HepG2 (cell line): ENCODE data around the gene TSC22D3. TPM values are rescaled to one million over a fixed set of nuclear protein-coding genes. Genes with fewer than 3 reads are reported as not detected.

Experiments
- ATAC-seq: fragments of 200-7000 bp; cut with Tn5 transposase; 3 replicates; pipeline ENCODE4 v1.9.1; 2020; ENCODE audit warnings: mild to moderate bottlenecking, moderate library complexity
- BruUV-seq: library from RNA; stranded (reverse); fragments of 400-500 nt; replicated peaks from 2 replicates; lab custom pipeline; 2021; lab: Mats Ljungman, UMichigan
- CTCF ChIA-PET: fragments of 300-600 bp; formaldehyde crosslinking; extraction: SDS; loops from one replicate; lab custom pipeline; 2021; ENCODE audit warnings: low total read pairs, inconsistent platforms, low intra/inter-chr PET ratio; lab: Yijun Ruan, JAX
- POLR2A ChIA-PET: fragments of 350-600 bp; sonication (Branson Sonifier 250); formaldehyde crosslinking; loops from one replicate; lab custom pipeline; 2020; ENCODE audit warnings: antibody characterized with exemption, inconsistent platforms; lab: Yijun Ruan, JAX
- DNase-seq: peaks from one replicate; pipeline ENCODE4 v3.0.0-alpha.2; 2015; ENCODE audit warnings: low spot score
- FAIRE-seq: peaks from 3 replicates; lab custom pipeline; 2011; peaks lifted over from hg19 to GRCh38; lab: Jason Lieb, UNC
- H2AFZ ChIP-seq: one replicate; pipeline ENCODE4 v1.6.1; 2011; ENCODE audit warnings: low read length, inconsistent platforms
- H3K27ac ChIP-seq: fragments of 300-600 bp; 3 replicates; pipeline ENCODE4 v1.8.0; 2011; ENCODE audit warnings: mixed run types, mild to moderate bottlenecking, mixed read lengths, low read length, inconsistent platforms; ENCODE audit not compliant: insufficient read depth; ENCODE audit errors: extremely low read length
- H3K27me3 ChIP-seq, 2 experiments: fragments of 200-600 bp in 1 of 2; 2 replicates in 1 of 2; 3 replicates in 1 of 2; pipeline versions ENCODE4 v1.6.0 to v1.8.0; 2011; ENCODE audit warnings: low read length in 2 of 2, mild to moderate bottlenecking in 2 of 2, moderate library complexity in 2 of 2, inconsistent platforms in 1 of 2; ENCODE audit not compliant: insufficient read depth in 2 of 2, control insufficient read depth in 1 of 2
- H3K36me3 ChIP-seq, 2 experiments: fragments of 200-600 bp in 1 of 2; replicated peaks in 1 of 2; 2 replicates in 1 of 2; 3 replicates in 1 of 2; pipeline versions ENCODE4 v1.5.1 to v1.8.0; 2011; ENCODE audit warnings: low read length in 2 of 2, inconsistent platforms in 1 of 2; ENCODE audit not compliant: insufficient read depth in 2 of 2, control insufficient read depth in 1 of 2
- H3K4me1 ChIP-seq: 2 replicates; pipeline ENCODE4 v1.5.1; 2012; ENCODE audit warnings: low read length, inconsistent platforms; ENCODE audit not compliant: insufficient read depth
- H3K4me2 ChIP-seq: 2 replicates; pipeline ENCODE4 v1.6.0; 2011; ENCODE audit warnings: low read depth, low read length, inconsistent platforms
- H3K4me3 ChIP-seq, 3 experiments: fragments of 200-600 bp in 1 of 3; sonication (generic), shearing (Covaris generic) in 1 of 3; replicated peaks in 1 of 3; 2 replicates each; pipeline ENCODE4 v1.5.1; 2011 to 2016; ENCODE audit warnings: low read length in 3 of 3, inconsistent platforms in 2 of 3, low read depth in 2 of 3, mild to moderate bottlenecking in 2 of 3, control low read depth in 1 of 3, mixed read lengths in 1 of 3; ENCODE audit not compliant: insufficient read depth in 1 of 3
- H3K79me2 ChIP-seq: one replicate; pipeline ENCODE4 v1.6.1; 2011; ENCODE audit warnings: low read length, inconsistent platforms; ENCODE audit not compliant: insufficient read depth
- H3K9ac ChIP-seq: 2 replicates; pipeline ENCODE4 v1.6.0; 2011; ENCODE audit warnings: mild to moderate bottlenecking, low read depth, low read length, inconsistent platforms; ENCODE audit not compliant: insufficient read depth
- H3K9me3 ChIP-seq: 2 replicates; pipeline ENCODE4 v1.5.1; 2012; ENCODE audit warnings: mild to moderate bottlenecking, low read length
- H4K20me1 ChIP-seq: 2 replicates; pipeline ENCODE4 v1.6.0; 2011; ENCODE audit warnings: inconsistent platforms, mild to moderate bottlenecking, low read length, moderate library complexity; ENCODE audit not compliant: insufficient read depth
- RFXANK ChIP-seq: IDR thresholded peaks from 2 replicates; pipeline ENCODE4 v1.6.1; 2016
- SMAD1 ChIP-seq: sonication (generic); formaldehyde crosslinking; IDR thresholded peaks from 2 replicates; pipeline ENCODE4 v1.4.0; 2020; ENCODE audit warnings: missing genetic modification reagents, low read depth, mild to moderate bottlenecking, borderline replicate concordance
- SRY ChIP-seq: sonication (generic); formaldehyde crosslinking; IDR thresholded peaks from 2 replicates; pipeline ENCODE4 v1.8.0; 2022; ENCODE audit warnings: mild to moderate bottlenecking, missing genetic modification reagents
- SUZ12 ChIP-seq: fragments of 150-350 bp; IDR thresholded peaks from 2 replicates; pipeline ENCODE4 v1.6.1; 2014; ENCODE audit warnings: low read depth, low read length
- TMF1 ChIP-seq: sonication (generic); formaldehyde crosslinking; IDR thresholded peaks from 2 replicates; pipeline ENCODE4 v1.8.1; 2022; ENCODE audit warnings: low read depth, missing genetic modification reagents
- ZBTB21 ChIP-seq: sonication (generic); formaldehyde crosslinking; IDR thresholded peaks from 2 replicates; pipeline ENCODE4 v1.4.0; 2020; ENCODE audit warnings: missing genetic modification reagents
- ZNF552 ChIP-seq: sonication (generic); formaldehyde crosslinking; IDR thresholded peaks from 2 replicates; pipeline ENCODE4 v1.9.0; 2022; ENCODE audit warnings: missing genetic modification reagents, mild to moderate bottlenecking, borderline replicate concordance
- ZNF572 ChIP-seq: sonication (generic); formaldehyde crosslinking; IDR thresholded peaks from 2 replicates; pipeline ENCODE4 v1.5.1; 2020; ENCODE audit warnings: mild to moderate bottlenecking, missing genetic modification reagents
- ZNF777 ChIP-seq: sonication (generic); formaldehyde crosslinking; IDR thresholded peaks from 2 replicates; pipeline ENCODE4 v1.4.0; 2020; ENCODE audit warnings: missing genetic modification reagents
- WGBS: methylation state at CpG from one replicate; pipeline ENCODE4 v1.1.6; 2017; ENCODE audit warnings: low lambda C conversion rate; 5-methylcytosine and 5-hydroxymethylcytosine counted together
- in situ Hi-C: cut with HindIII; loops from 2 replicates; pipeline ENCODE4 v1.10.0; 2017; ENCODE audit warnings: low pct_unique_long_range_greater_than_20kb; ENCODE audit not compliant: extremely low pct_ligation_motif_present
- intact Hi-C: fragments of 100-400 bp; cut with micrococcal nuclease; formaldehyde crosslinking; loops from one replicate; pipeline ENCODE4 v1.10.0; 2022; ENCODE audit not compliant: unreplicated experiment
- polyA plus RNA-seq, 8 experiments: library from polyadenylated mRNA; depleted of rRNA in 3 of 8; stranded (reverse) in 7 of 8; unstranded in 1 of 8; fragments of >200 nt; fragmentation: Illumina TruSeq in 4 of 8; extraction: Trizol in 4 of 8; gene quantifications; 2 replicates each; pipeline versions ENCODE4 v1.2.1 to v1.2.3, GENCODE V29; 2011 to 2016; ENCODE audit warnings: low read depth in 4 of 8, missing spikeins in 1 of 8, mixed read lengths in 1 of 8; ENCODE audit not compliant: insufficient read depth in 1 of 8
- total RNA-seq, 5 experiments: library from RNA; depleted of rRNA; stranded (reverse); fragments of >200 nt; fragmentation: Illumina TruSeq; extraction: Trizol; gene quantifications; 2 replicates each; pipeline ENCODE4 v1.2.3, GENCODE V29; 2016; ENCODE audit warnings: low read depth in 1 of 5
- TF ChIP-seq, protein P1 (sequence below): sonication (generic); formaldehyde crosslinking; IDR thresholded peaks from 2 replicates; pipeline ENCODE4 v1.4.0; 2020; ENCODE audit warnings: mild to moderate bottlenecking, missing genetic modification reagents
- TF ChIP-seq, protein P2 (sequence below): fragments of 450-650 bp; IDR thresholded peaks from 2 replicates; pipeline ENCODE4 v1.6.1; 2017

Gene TSC22D3
- total and polyA plus RNA-seq, 2 of the 13 experiments (the other 11 are each of a cell fraction or from before 2014, with no cell fraction given): 0.82 to 1.5 TPM

DNA sequence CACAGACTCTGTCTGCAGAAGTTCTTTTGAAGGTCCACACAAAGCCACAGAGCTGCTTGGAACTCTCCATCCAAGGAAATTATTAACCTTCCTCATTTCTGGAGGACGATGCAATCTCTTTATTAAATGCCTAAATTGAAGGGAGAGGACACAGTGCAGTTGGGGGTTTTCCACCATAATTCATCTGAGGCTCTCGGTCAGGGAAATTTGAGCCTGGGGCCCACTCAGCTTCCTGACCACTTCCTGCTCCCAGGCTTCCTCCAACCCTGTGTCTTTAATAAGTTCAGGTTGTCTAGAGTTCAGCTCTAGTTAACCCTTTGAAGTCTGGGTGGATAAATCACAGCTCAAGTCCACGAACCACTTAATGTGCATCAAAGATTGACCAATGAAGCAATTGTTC is 88.8 kb downstream of the TSC22D3 start:
- ChIA-PET POLR2A (no interaction called here), CTCF (no interaction called here)
- Histone ChIP-seq H3K27me3 (no peaks in the 10 kb centered on the region), H2AFZ (no peak overlapping the region), H3K9ac (no peak overlapping the region), H3K4me1 (no peaks in the 10 kb centered on the region), H3K4me2 (no peak overlapping the region), H3K9me3 (no peaks in the 10 kb centered on the region), H3K36me3 (no peaks in the 10 kb centered on the region), H3K79me2 (no peaks in the 10 kb centered on the region), H3K4me3 (no peak overlapping the region), H4K20me1 (no peaks in the 10 kb centered on the region), H3K27ac (no peak overlapping the region)
- intact Hi-C loops (no loop called here), in situ Hi-C loops (no loop called here)
- BruUV-seq: no TSS peak
- 13% methylated on average over 2 of the region's 3 CpGs for WGBS
- ATAC-seq: no peak
- no peak for FAIRE-seq
- no peak for DNase-seq
- no peak for TF ChIP-seq ZNF777 (CRISPR knock-in tag)
- TF ChIP-seq, protein P1, sequence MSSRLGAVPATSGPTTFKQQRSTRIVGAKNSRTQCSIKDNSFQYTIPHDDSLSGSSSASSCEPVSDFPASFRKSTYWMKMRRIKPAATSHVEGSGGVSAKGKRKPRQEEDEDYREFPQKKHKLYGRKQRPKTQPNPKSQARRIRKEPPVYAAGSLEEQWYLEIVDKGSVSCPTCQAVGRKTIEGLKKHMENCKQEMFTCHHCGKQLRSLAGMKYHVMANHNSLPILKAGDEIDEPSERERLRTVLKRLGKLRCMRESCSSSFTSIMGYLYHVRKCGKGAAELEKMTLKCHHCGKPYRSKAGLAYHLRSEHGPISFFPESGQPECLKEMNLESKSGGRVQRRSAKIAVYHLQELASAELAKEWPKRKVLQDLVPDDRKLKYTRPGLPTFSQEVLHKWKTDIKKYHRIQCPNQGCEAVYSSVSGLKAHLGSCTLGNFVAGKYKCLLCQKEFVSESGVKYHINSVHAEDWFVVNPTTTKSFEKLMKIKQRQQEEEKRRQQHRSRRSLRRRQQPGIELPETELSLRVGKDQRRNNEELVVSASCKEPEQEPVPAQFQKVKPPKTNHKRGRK (CRISPR knock-in tag): no peak
- no peak for TF ChIP-seq ZBTB21
- TF ChIP-seq SMAD1 (CRISPR knock-in tag): no peak
- no peak for TF ChIP-seq SRY
- no peak for TF ChIP-seq RFXANK (CRISPR knock-in tag)
- no peak for TF ChIP-seq SUZ12
- TF ChIP-seq ZNF572: no peak
- TF ChIP-seq ZNF552: no peak
- TF ChIP-seq TMF1 (CRISPR knock-in tag): no peak
- TF ChIP-seq, protein P2, sequence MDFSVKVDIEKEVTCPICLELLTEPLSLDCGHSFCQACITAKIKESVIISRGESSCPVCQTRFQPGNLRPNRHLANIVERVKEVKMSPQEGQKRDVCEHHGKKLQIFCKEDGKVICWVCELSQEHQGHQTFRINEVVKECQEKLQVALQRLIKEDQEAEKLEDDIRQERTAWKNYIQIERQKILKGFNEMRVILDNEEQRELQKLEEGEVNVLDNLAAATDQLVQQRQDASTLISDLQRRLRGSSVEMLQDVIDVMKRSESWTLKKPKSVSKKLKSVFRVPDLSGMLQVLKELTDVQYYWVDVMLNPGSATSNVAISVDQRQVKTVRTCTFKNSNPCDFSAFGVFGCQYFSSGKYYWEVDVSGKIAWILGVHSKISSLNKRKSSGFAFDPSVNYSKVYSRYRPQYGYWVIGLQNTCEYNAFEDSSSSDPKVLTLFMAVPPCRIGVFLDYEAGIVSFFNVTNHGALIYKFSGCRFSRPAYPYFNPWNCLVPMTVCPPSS: no peak
